Measurements from ENCODE around the gene SERPINB6. TPM values are rescaled to one million over a fixed set of nuclear protein-coding genes. Genes with fewer than 3 reads are reported as not detected.

SERPINB6 gene
- total RNA-seq, 1 experiment from 2014 or later: 39.0 TPM

GRCh38 chr6:2967936-2968335 is 3.4 kb downstream of the SERPINB6 start:
- Histone ChIP-seq H3K79me2 (ENCODE audit: insufficient read depth, low read length) (no peaks in the 10 kb centered on the region), H2BK15ac (ENCODE audit: low read depth, low read length) (no peak overlapping the region), H2BK5ac (ENCODE audit: insufficient read length, low read length) (no peak overlapping the region), H2BK120ac (ENCODE audit: low read depth, low read length, poor library complexity, severe bottlenecking) (no peak overlapping the region), H3K27ac (ENCODE audit: insufficient read length, low read depth, low read length) (no peak overlapping the region), H3K9me3 (ENCODE audit: control insufficient read depth, low read depth, low read length) (no peaks in the 10 kb centered on the region), H2AFZ (ENCODE audit: low read length) (no peak overlapping the region), H3K18ac (ENCODE audit: insufficient read length, low read depth, low read length) (no peak overlapping the region), H3K9ac (ENCODE audit: extremely low read depth, insufficient read length, low read length) (no peak overlapping the region), H4K8ac (replicated peaks; ENCODE audit: insufficient read length, low read depth, low read length) (no peak overlapping the region), H3K23ac (ENCODE audit: insufficient read length, low read depth, low read length) (no peak overlapping the region), H3K56ac (ENCODE audit: insufficient read length, low read depth, low read length) (no peak overlapping the region), H3T11ph (ENCODE audit: low read length) (no peak overlapping the region), H3K4me2 (ENCODE audit: insufficient read depth, insufficient read length, low read length) (no peak overlapping the region), H3K79me1 (ENCODE audit: insufficient read depth, low read depth, low read length, poor library complexity, severe bottlenecking) (no peaks in the 10 kb centered on the region), H4K5ac (ENCODE audit: insufficient read length, low read depth, low read length) (no peak overlapping the region), H3K4me1 (ENCODE audit: insufficient read depth, low read length) (peaks cover 3% of the 10 kb centered on the region; the same call in 1 of the 2 replicates), H2BK12ac (ENCODE audit: insufficient read length, low read depth, low read length) (no peak overlapping the region), H4K91ac (ENCODE audit: insufficient read length, low read depth, low read length) (no peak overlapping the region), H3K27me3 (ENCODE audit: insufficient read depth, low read length) (no peaks in the 10 kb centered on the region), H4K20me1 (ENCODE audit: control insufficient read depth, insufficient read depth, insufficient read length) (no peaks in the 10 kb centered on the region), H2AK5ac (ENCODE audit: insufficient read length, low read length) (no peak overlapping the region), H3K4ac (ENCODE audit: low read depth, low read length) (no peak overlapping the region), H2BK20ac (ENCODE audit: low read depth, low read length, poor library complexity, severe bottlenecking) (no peak overlapping the region), H3K23me2 (ENCODE audit: insufficient read length, low read depth, low read length, poor library complexity, severe bottlenecking) (peaks cover 6% of the 10 kb centered on the region), H3K14ac (ENCODE audit: insufficient read depth, low read length) (no peak overlapping the region)
- no peak for DNase-seq
- H3K4me3 Mint-ChIP-seq: no peak overlapping the region
- H3K27me3 Mint-ChIP-seq (ENCODE audit: low read depth): peaks cover 9% of the 10 kb centered on the region; the same call in 1 of the 2 replicates
- peaks cover 28 to 32% of the 10 kb centered on the region in 2 experiments for H3K4me1 Mint-ChIP-seq
- H3K36me3 Mint-ChIP-seq (ENCODE audit: insufficient read depth in 1 of 3, low read depth in 3 of 3): no peaks in the 10 kb centered on the region; a peak in 2 of 7 replicates
- peak overlapping the region in 1 of 3 experiments; percentile 11; a peak in 1 of 7 replicates for H3K27ac Mint-ChIP-seq
- no peak for TF ChIP-seq CTCF (conservative IDR thresholded peaks at IDR 0.05)
- no CpG with 5 or more reads among the region's 7 CpGs for WGBS (ENCODE audit: extremely low coverage, insufficient read length, low lambda C conversion rate)
- H3K9me3 Mint-ChIP-seq: peaks cover 0 to 4% of the 10 kb centered on the region in 2 experiments; a peak in 2 of 5 replicates

All from H9 (cell line).